Measurements from ENCODE around the gene RFPL3. TPM values are rescaled to one million over a fixed set of nuclear protein-coding genes. Genes with fewer than 3 reads are reported as not detected.

Gene RFPL3
- total RNA-seq, 1 experiment from 2014 or later: not detected

GRCh38 chr22:32324505-32325415, 32.9 kb upstream of the RFPL3 start:
- no peak overlapping the region for H3K4me3 ChIP-seq (ENCODE audit: low read length)
- H2AFZ ChIP-seq (ENCODE audit: low read length): no peak overlapping the region
- no peak overlapping the region for H3K27ac ChIP-seq (ENCODE audit: low read length)
- H3K36me3 ChIP-seq (ENCODE audit: low read depth, low read length): no peaks in the 10 kb centered on the region
- DNase-seq (no peak), ATAC-seq (no peak)
- BruUV-seq (replicated peaks): no TSS peak
- CTCF ChIA-PET: no interaction called here
- 0 out of 2 replicates have a peak, but pooled peaks cover 4% of the 10 kb centered on the region for H3K27me3 ChIP-seq (ENCODE audit: low read length)
- TF ChIP-seq EZH2phosphoT487 (IDR thresholded peaks at IDR 0.05; ENCODE audit: borderline replicate concordance, low read length) (no peak), EZH2 (IDR thresholded peaks at IDR 0.05; ENCODE audit: low read length, unreplicated experiment) (no peak)
- TF ChIP-seq, protein P1, sequence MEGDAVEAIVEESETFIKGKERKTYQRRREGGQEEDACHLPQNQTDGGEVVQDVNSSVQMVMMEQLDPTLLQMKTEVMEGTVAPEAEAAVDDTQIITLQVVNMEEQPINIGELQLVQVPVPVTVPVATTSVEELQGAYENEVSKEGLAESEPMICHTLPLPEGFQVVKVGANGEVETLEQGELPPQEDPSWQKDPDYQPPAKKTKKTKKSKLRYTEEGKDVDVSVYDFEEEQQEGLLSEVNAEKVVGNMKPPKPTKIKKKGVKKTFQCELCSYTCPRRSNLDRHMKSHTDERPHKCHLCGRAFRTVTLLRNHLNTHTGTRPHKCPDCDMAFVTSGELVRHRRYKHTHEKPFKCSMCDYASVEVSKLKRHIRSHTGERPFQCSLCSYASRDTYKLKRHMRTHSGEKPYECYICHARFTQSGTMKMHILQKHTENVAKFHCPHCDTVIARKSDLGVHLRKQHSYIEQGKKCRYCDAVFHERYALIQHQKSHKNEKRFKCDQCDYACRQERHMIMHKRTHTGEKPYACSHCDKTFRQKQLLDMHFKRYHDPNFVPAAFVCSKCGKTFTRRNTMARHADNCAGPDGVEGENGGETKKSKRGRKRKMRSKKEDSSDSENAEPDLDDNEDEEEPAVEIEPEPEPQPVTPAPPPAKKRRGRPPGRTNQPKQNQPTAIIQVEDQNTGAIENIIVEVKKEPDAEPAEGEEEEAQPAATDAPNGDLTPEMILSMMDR (conservative IDR thresholded peaks at IDR 0.05; ENCODE audit: low read depth, low read length): no peak
- H4K20me1 ChIP-seq (ENCODE audit: low read length): no peaks in the 10 kb centered on the region
- H3K4me1 ChIP-seq (ENCODE audit: insufficient read depth, low read length): no peaks in the 10 kb centered on the region
- H3K9me3 ChIP-seq (ENCODE audit: low read length): no peaks in the 10 kb centered on the region
- H3K9ac ChIP-seq (ENCODE audit: low read length): no peak overlapping the region
- no peaks in the 10 kb centered on the region for H3K79me2 ChIP-seq (ENCODE audit: low read length)
- intact Hi-C loops (cut with micrococcal nuclease): no loop called here
- no peak overlapping the region for H3K4me2 ChIP-seq (ENCODE audit: low read length)
- H3K9me2 ChIP-seq (replicated peaks; ENCODE audit: low read length): no peaks in the 10 kb centered on the region
- no peaks in the 10 kb centered on the region for H3F3A ChIP-seq (ENCODE audit: low read length, unreplicated experiment)
- POLR2A ChIA-PET (ENCODE audit: unreplicated experiment): no interaction called here

- no peak overlapping the region for H2AFZ ChIP-seq (ENCODE audit: low read length)
- no peaks in the 10 kb centered on the region for H3F3A ChIP-seq (ENCODE audit: low read length, unreplicated experiment)
- H3K27ac ChIP-seq (ENCODE audit: low read length): no peak overlapping the region
- CTCF ChIA-PET: no interaction called here
- DNase-seq (no peak), ATAC-seq (no peak)
- H3K27me3 ChIP-seq (ENCODE audit: low read length): 0 out of 2 replicates have a peak, but pooled peaks cover 3% of the 10 kb centered on the region
- H3K4me1 ChIP-seq (ENCODE audit: insufficient read depth, low read length): no peaks in the 10 kb centered on the region
- H3K4me3 ChIP-seq (ENCODE audit: low read length): no peak overlapping the region
- H3K9me2 ChIP-seq (replicated peaks; ENCODE audit: low read length): no peaks in the 10 kb centered on the region
- H3K36me3 ChIP-seq (ENCODE audit: low read depth, low read length): no peaks in the 10 kb centered on the region
- POLR2A ChIA-PET (ENCODE audit: unreplicated experiment): no interaction called here
- TF ChIP-seq EZH2phosphoT487 (IDR thresholded peaks at IDR 0.05; ENCODE audit: borderline replicate concordance, low read length): no peak
- TF ChIP-seq, protein P1 (conservative IDR thresholded peaks at IDR 0.05; ENCODE audit: low read depth, low read length): no peak
- TF ChIP-seq EZH2 (IDR thresholded peaks at IDR 0.05; ENCODE audit: low read length, unreplicated experiment): no peak
- no peaks in the 10 kb centered on the region for H4K20me1 ChIP-seq (ENCODE audit: low read length)
- no peak overlapping the region for H3K9ac ChIP-seq (ENCODE audit: low read length)
- no TSS peak for BruUV-seq (replicated peaks)
- intact Hi-C loops (cut with micrococcal nuclease): no loop called here
- no peaks in the 10 kb centered on the region for H3K9me3 ChIP-seq (ENCODE audit: low read length)
- H3K4me2 ChIP-seq (ENCODE audit: low read length): no peak overlapping the region
- no peaks in the 10 kb centered on the region for H3K79me2 ChIP-seq (ENCODE audit: low read length)
Measured at GRCh38 chr22:32325416-32325801, 32.3 kb upstream of the RFPL3 start.

DNA sequence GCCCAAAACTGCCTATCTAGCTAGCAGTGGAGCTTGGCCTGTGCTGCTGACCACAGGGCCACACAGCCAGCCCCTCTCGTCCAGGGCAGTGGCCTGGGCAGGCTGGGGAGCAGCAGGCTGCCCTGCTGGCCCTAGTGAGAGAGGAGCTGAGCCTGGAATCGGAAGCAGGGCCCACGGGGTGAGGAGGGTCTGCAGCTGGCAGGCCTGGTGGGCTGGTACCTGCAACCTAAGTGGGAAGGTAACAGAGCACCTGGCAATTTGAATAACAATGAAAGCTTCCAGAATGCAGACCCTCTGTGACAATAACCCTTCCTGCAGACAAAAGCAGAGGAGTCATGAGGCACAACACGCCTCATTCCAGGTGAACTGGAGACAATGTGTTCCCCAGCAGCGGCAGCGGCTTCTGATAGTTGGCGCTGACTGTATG, 31.8 kb upstream of the RFPL3 start:
- BruUV-seq (replicated peaks): no TSS peak
- Histone ChIP-seq H3F3A (ENCODE audit: low read length, unreplicated experiment) (no peaks in the 10 kb centered on the region), H3K4me3 (ENCODE audit: low read length) (no peak overlapping the region), H3K27ac (ENCODE audit: low read length) (no peak overlapping the region), H3K79me2 (ENCODE audit: low read length) (no peaks in the 10 kb centered on the region), H3K9me3 (ENCODE audit: low read length) (no peaks in the 10 kb centered on the region), H3K36me3 (ENCODE audit: low read depth, low read length) (no peaks in the 10 kb centered on the region), H3K27me3 (ENCODE audit: low read length) (no peaks in the 10 kb centered on the region), H2AFZ (ENCODE audit: low read length) (no peak overlapping the region), H3K4me1 (ENCODE audit: insufficient read depth, low read length) (no peaks in the 10 kb centered on the region), H3K4me2 (ENCODE audit: low read length) (no peak overlapping the region), H4K20me1 (ENCODE audit: low read length) (no peaks in the 10 kb centered on the region), H3K9me2 (replicated peaks; ENCODE audit: low read length) (no peaks in the 10 kb centered on the region), H3K9ac (ENCODE audit: low read length) (no peak overlapping the region)
- ChIA-PET POLR2A (ENCODE audit: unreplicated experiment) (no interaction called here), CTCF (no interaction called here)
- TF ChIP-seq EZH2phosphoT487 (IDR thresholded peaks at IDR 0.05; ENCODE audit: borderline replicate concordance, low read length) (no peak), EZH2 (IDR thresholded peaks at IDR 0.05; ENCODE audit: low read length, unreplicated experiment) (no peak)
- TF ChIP-seq, protein P1 (conservative IDR thresholded peaks at IDR 0.05; ENCODE audit: low read depth, low read length): no peak
- DNase-seq: no peak
- no peak for ATAC-seq
- intact Hi-C loops (cut with micrococcal nuclease): no loop called here
